Fibroblast of mammary gland (primary cell): Measurements from ENCODE around the gene ADTRP.
A peak's percentile ranks its signal among the peaks of the same experiment; 100 is the strongest.

Experiments used
- DNase-seq: peaks from one replicate; pipeline ENCODE4 v3.0.0-alpha.2; 2010; ENCODE audit warnings: low read depth
- H3K4me3 ChIP-seq: 2 replicates; pipeline ENCODE4 v1.5.1; 2011; ENCODE audit warnings: low read depth, mild to moderate bottlenecking, low read length, moderate library complexity; ENCODE audit not compliant: control insufficient read depth
- TF ChIP-seq, protein P1 (sequence below): conservative IDR thresholded peaks from 2 replicates; pipeline ENCODE4 v1.5.1; 2011; ENCODE audit warnings: low read depth, low read length, inconsistent platforms; ENCODE audit not compliant: control insufficient read depth, insufficient read depth

Gene ADTRP

DNA sequence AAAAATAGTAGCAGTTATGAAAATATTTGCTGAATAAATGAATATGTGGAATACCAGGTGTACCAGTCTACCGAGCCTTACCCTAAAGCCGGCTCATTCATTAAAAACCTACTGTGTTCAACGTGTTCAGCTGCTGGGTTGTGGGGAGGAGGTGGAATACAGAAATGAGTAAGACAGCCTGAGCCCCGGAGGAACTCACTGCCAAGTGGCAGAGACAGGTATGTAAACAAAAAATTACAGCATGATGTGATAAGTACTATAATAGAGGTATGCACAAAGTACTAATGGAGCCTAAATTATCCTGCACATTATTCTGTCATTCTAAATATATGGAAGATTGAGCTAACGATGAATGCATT is 6.8 kb upstream of the ADTRP start:
- TF ChIP-seq, protein P1, sequence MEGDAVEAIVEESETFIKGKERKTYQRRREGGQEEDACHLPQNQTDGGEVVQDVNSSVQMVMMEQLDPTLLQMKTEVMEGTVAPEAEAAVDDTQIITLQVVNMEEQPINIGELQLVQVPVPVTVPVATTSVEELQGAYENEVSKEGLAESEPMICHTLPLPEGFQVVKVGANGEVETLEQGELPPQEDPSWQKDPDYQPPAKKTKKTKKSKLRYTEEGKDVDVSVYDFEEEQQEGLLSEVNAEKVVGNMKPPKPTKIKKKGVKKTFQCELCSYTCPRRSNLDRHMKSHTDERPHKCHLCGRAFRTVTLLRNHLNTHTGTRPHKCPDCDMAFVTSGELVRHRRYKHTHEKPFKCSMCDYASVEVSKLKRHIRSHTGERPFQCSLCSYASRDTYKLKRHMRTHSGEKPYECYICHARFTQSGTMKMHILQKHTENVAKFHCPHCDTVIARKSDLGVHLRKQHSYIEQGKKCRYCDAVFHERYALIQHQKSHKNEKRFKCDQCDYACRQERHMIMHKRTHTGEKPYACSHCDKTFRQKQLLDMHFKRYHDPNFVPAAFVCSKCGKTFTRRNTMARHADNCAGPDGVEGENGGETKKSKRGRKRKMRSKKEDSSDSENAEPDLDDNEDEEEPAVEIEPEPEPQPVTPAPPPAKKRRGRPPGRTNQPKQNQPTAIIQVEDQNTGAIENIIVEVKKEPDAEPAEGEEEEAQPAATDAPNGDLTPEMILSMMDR, result no peak
- DNase-seq, result no peak
- H3K4me3 ChIP-seq, result no peak overlapping the region

DNA sequence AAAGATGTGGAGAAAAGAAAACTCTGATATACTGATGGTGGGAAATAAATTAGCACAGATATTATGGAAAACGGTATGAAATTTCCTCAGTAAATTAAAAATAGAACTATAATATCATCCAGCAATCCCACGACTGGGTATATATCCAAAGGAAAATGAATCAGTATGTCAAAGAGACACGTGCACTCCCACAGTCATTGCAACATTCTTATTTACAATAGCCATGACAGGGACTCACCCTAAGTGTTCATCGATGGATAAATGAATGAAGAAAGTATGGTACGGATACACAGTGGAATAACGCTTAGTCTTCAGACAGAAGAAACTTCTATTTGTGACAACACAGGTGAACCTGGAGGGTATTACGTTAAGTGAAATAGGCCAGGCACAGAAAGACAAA is 5.7 kb upstream of the ADTRP start:
- DNase-seq, result peak; percentile 28
- H3K4me3 ChIP-seq, result no peak overlapping the region
- TF ChIP-seq, protein P1, result no peak

GRCh38 chr6:11783524-11784064 is 5.0 kb upstream of the ADTRP start:
- DNase-seq, result no peak
- H3K4me3 ChIP-seq, result no peak overlapping the region
- TF ChIP-seq, protein P1, result no peak

GRCh38 chr6:11782524-11782923 is 3.9 kb upstream of the ADTRP start:
- no peak for DNase-seq
- TF ChIP-seq, protein P1, result no peak
- H3K4me3 ChIP-seq, result no peak overlapping the region

- no peak for DNase-seq
- TF ChIP-seq, protein P1, result no peak
- H3K4me3 ChIP-seq, result no peak overlapping the region
Measured at GRCh38 chr6:11780097-11780428, 1.5 kb upstream of the ADTRP start.

DNA sequence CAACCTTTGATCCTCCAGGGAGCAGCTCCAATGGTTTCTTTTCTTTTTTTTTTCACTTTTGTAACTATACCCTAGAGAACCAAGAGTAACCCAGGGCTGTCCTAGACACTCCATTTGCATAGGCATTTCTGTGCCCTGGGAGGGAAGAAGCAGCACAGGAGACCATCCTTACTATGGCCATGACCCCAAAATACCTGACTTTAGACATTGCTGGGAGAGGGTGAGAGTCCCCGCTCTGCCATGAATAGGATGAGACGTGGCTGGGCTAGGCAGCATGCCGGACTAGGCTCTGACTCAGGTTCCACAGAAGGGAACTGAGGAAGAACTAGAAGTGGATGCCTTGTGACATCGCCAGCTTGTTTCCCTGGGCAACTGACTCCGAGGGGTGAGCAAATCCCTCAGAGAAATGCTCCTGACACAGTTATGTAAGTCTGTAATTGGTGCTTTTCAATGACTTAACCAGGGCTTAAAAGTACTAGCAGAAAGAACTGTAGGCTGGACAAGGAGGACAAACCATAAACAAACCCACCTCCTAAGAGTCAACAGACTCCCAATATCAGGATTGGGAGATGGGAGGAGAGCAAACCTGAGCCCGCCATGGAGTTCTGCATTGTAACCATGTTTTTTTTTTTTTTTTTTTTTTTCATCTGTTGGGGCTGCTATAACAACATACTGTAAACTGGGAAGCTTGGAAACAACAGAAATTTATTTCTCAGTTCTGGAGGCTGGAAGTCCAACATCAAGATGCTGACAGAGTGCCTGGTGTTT is 910 bp upstream of the ADTRP start:
- no peak overlapping the region for H3K4me3 ChIP-seq
- peak; percentile 25 for DNase-seq
- TF ChIP-seq, protein P1, result no peak
